ENCODE results near the gene MTMR10.

The MTMR10 gene

DNA sequence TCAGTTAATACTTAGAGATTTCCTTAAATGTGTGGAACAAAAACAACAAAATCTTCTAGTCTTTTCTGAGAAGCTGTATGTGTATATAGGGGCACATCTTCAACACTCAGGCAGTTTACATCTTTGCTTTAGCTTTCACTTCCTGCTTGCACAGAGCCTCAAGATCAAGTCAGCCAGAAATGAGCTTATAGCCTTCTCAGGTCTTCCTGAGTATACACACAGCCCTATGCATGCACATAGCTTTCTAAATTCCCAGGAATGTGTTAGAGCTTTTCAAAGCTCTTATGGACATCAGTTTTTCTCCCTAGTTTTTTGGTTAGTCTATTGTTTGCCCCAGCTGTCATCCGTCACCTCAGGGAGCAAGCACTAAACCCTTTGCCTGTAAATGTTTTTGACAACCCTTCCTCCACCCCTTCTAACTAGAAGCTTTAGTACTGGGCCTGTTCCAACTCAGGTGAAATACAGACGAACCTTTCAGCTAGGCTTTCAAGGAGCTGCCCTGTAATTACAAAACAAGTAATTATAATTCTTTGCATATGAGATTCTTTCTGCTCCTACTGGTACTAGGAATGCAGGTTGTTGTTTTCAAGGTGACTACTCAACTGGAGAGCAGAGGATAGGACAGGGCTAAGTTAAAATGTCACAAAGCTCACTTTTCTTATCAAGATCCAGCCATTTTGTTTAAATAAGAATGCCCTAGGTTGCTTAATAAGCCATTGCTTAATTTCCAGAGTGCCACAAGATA lies 22.6 kb upstream of the MTMR10 start:
- no peak for DNase-seq

DNA sequence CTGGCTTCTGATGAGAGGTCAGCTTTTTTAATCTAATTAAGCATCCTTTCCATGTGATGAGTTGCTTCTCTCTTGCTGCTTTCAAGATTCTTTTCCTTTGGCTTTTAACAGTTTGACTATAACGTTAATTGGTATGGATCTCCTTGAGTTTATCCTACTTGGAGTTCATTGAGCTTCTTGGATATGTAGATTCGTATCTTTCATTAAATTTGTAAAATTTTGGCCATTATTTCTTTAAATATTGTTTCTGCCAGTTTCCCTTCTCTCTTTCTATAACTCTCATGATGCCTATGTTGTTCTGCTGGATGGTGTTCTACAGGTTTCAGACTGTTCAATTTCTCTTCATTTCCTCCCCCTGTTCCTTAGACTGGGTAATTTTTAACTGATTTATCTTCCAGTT lies 21.0 kb upstream of the MTMR10 start:
- DNase-seq = no peak

DNA sequence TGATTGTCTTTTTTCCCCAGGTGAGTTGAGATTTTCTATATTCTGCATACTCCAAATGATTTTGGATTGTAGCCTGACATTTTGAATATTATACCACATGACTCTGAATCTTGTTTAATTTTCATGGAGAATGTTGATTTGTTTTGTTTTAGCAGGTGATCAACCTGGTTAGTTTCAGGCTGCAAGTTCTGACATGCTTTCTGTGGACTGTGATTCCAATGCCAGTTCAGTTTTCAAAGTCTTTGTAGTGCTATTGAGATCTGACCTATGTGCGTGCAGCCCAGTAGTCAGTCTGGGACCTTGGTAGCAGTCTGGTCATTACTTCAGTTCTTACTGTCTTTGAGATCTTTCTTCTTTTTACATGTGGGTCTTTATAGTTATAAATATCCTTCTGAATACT lies 18.6 kb upstream of the MTMR10 start:
- no peak for DNase-seq

DNA sequence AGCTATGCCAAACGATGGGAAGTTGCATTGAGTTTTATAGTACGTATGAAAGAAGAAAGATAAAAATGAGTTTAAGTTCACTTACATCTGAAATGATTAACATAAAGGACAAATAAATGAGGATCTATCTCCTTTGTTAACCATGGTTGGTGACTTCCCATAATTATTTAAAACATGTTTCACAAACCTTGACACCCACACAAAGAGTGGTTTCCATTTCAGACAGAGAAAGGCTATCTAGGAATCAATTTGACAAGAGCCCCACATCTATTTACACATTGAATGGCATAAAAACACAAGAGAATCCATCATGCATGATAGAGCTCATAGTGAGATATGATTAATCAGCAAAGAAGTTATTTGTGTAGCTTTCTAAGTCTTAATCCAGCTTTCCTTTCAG lies 14.2 kb upstream of the MTMR10 start:
- DNase-seq = no peak

DNA sequence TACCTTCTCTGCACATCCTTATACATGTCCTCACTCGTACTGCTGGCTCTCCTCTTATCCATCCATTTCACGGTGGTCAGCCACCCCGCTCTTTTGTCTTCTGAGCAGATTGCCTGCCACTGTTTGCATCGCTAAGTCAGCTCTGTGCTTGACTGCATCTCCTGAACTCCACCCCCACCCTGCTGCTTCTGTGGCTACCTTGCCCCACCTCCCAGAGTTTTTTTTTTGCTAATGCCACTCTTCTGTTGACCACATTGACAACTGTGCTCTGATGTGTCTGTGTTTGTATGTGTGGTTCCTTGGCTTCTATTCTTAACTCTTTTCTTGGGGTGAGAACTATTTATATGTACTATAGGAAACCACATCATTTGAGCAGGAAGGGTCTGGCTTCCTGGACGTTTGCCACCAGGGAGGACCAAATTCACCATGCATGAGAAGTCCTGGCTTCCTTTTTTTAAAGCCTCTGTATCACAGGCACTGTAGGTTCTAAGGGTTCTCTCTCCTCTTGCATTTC lies 12.8 kb upstream of the MTMR10 start:
- no peak for DNase-seq

DNA sequence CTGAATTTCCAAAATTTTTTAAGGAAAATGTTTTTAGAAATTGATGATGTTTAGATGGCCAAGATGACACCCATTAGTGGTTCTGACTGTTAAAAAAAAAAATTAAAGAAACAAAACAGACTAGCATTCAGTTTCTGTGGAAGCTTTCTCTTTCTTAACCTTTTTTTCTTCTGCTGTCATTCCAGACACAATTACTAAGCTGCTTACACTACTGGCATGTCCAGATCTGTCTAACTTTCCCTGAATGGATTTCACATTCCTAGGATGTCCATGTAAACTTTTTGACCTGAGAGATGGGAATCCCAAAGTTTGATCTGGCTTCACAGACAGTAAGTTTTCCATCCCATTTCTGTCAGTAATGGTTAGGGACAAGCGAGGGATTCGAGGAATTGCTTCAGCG lies 10.3 kb upstream of the MTMR10 start:
- DNase-seq = no peak

DNA sequence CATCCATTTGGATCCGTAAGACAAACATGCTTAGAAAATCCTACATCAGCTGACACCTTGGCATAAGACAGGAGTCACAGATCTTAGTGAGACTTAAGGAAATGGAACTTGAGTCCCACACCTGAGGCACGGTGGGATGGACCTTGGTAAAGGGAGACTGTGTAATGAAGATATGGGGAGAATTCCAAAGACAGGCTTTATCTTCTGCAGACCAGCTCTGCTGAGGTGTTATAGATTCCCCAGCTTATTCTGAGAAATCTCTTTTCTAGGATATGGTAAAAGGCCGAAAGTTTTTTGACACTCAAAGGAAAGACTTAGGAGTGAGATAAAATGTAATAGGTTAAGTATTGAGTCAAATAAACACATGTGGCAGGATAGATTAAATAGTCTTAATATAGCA lies 8.3 kb upstream of the MTMR10 start:
- DNase-seq = no peak

DNA sequence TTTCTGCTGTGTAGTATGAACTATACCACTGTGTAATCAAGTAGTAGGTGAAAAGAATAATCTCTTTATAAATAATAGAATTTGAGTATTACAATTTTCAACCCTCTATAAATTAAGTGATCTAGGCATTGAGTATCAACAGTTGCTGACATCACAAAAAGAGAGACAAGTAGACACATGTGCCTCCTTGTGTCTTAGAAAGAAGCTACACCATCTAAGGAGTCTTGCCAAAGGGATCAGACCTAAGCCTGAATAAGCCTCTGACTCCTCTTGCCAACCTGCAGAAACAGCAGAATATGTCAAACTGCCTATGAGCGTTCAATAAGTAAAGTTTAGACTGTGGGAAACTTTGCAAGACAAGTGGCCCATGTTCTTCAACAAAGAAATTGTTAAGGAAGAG lies 5.8 kb upstream of the MTMR10 start:
- no peak for DNase-seq

DNA sequence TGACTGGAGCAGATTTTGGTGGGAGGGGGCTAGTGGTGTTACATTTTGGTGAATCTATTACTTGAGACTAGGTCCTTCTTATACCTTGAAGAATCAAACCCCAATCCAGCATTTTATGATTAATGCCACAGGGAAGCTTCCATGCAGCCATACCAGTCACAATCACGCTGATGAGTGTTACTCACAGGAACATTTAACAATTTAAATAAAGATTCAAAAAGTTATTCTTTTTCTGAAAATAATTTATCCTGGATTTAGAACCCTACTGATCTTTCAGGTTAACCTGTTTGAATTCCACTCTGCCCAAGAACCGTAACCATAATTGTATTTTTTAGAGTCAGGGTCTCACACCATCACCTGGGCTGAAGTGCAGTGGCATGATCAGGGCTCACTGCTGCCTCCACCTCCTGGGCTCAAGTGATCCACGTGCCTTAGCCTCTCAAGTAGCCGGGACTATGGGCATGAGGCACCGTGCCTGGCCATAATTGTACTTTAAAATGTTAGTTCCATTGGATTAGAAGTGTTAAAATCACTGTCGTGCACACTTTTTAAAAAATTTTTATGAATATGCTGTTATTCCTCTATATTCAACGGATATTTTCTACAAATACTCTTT lies 929 bp upstream of the MTMR10 start:
- no peak for DNase-seq

DNA sequence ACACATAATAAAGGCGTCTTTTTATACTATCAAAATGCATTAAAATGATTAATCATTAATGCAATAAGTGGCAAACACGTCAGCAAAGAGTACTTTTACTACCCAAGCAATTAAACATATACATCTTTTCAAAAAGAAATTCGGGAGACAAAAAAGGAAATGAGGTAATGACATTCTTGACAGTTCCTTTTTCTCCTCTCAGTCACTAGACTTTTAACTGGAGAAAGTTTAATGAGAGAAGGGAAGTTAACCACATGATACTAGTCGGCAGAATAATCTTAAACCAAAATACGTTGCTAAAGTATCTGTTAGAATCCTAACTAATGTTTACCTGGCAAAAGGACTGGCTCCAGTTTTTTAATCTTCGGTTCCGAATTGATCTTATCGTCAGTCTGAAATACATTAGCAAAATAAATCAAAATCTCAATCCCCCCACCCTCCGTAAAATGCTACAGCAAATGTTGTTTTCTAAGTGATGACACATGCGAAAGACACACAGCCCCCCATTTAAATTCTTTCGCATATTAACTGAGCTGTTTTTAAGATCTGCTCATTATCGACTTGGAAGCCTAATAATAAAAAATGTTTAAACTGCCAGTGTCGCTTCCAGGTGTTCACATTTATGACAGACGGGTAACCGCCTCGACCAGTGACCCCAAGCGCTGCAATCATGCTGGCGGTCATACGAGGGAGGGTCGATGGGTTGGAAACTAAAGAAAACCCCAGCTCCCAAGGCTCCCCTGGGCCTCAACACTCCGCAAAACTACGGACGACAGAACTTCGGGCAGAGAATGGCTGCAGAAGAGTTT lies 778 bp downstream of the MTMR10 start:
- no peak for DNase-seq

DNA sequence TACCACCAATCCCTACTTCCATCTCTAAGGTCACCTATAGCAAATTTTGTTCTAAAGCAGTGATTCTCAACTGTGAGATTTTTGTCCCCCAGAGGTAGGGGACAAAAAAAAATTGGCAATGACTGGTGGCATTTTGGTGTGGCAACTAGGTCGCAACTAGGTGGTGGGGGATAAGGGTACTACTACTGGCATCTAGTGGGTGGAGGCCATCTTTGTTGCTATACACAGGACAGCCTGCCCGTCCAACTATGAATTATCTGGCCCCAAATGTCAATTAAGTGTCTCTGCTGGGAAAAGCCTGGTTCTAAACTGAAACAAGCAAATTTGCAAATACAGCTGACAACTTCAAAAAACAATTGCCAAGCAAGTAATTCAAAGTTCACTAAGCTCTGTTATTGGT lies 1.4 kb downstream of the MTMR10 start:
- no peak for DNase-seq

DNA sequence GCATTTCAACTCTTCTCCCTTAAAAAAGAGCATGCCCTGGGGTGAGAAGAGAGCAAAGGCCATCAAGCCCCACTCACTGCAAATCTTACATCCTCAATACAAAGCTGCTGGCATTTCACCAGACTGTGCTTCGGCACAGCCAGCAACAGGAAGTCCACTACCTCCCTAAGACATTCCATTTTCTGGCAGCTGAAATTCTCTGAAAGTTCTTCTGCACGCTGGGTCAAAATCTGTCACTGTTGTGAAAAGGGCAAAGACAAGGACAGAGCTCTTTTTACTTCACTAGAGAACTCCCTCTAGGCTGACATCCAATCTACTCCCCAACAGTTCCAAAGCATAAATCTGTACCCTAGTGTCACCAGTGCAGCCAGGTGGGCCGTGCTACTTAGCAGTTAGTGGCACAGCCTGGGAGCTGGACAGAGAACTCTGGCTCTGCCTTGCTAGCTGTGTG lies 6.3 kb downstream of the MTMR10 start:
- no peak for DNase-seq

DNA sequence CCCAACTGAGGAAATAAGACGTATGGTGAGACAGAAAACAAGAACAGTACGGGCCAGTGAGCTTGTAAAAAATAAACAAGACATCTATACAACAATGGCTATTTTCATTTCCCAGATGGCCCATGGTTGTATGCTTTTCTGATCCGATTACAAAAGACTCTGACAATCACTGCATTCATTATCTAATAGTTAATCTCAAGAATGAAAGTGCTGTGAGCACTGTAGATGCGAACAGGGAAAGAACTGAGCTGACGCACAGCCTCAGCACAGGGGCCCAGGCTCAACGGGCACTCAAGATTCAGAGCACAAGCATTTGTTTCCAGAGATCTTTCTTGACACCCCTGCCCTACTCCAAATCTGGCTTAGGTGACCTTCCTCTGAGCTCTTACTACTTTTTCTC lies 6.9 kb downstream of the MTMR10 start:
- DNase-seq = no peak

DNA sequence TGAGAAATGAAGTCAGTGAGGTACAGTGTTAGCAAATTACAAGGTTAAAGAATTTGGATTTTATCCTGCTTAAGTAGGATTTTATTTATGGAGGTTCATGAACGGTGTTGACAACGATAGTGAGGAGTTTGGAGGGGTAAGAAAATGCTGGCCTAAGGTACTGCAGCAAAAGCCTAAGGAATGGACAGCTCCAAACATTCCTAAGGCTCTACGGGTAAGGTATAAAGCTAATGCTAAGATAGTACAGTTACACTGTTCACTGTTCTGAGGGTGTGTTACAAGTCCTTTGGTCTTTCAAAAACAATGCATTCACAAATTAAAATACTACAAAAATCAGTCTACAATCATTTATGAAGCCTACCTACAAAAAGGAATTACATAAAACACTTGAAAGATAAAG lies 7.3 kb downstream of the MTMR10 start:
- DNase-seq = no peak

DNA sequence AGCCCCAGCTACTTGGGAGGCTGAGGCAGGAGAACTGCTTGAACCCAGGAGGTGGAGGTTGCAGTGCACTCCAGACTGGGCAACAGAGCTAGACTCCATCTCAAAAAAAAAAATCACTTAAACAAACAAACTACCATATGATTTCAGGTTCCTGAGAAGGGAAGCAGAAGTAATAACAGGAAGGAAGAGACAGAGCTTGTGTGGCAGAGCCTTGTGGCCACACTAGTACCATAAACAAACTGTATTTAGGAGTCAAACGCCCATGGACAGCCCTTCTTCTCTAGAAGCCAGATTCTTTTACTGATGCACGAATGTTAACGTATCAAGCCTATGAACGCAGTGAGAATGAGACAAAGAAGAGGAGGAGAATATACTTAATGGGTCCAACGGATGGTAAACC lies 12.0 kb downstream of the MTMR10 start:
- DNase-seq = no peak

DNA sequence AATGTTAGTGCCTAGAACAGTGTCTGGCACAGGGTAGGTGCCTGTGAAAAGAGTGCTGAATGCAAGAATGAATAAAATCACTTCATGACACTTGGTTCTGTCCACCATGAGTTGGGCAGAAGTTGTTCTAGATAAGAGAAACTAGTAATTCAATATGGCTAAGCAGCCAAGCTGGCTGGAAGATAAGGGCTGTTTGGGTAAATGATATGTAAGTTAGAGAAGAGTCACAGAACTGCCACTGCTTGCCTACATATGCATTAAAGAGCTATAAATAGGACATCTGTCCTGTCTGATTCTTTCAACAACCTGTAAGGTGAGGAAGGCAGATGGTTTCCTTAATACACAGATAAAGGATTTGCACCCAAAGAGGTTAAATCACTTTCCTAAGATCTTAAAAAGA lies 13.1 kb downstream of the MTMR10 start:
- no peak for DNase-seq

DNA sequence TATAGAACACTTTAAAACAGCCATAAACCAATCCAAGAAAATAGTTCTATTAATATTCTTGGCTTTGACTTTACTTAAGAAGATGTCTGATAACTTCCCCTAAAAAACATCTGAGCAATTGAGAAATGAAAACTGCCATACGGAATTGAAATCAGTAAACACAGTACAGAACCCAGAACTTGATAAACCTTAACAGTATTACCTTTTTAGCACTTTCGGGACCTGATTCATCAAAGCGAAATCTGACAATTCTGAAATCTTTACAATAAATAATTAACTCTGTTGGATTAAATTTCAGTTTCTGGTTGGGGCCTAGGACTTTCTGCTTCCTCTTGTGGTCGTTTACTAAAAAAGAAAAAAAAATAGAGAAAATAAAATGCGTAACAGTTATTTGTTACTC lies 17.3 kb downstream of the MTMR10 start:
- DNase-seq = no peak

DNA sequence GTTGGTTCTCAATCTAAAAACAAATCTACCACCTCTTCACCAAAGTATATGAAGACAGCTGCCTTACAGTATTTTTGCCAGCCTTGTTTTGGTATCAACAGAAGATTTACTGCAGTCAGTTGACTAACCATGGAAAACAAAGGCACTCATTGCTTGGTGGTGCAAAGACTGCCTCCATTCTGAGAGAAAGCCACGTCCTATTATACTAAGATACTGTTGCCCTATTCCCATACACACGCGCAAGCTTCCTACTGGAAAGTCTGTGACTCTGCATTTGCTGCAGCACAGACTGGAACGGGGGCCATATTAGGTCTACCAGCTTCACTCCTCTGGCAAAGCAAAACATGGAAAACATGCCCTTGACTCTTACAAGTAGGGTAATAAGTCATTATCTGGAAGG lies 18.0 kb downstream of the MTMR10 start:
- DNase-seq = no peak

DNA sequence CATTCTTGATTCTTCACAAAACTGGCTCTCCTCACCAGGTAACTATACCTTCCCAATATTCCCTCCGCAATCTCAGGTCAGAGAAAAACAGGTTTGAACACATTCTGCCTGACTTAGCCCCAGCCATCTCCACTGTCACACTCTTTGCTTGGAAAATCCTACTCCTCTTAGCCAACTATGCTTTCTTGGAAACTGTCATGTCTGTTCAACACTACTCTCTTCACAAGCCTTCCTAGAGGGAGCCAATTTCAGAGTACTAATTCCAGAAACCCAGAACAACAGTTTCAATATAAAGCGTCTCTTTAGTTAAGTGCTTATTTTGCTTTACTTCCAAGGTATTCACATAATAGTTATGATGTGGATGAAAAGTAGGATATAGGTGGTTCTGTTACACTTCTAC lies 21.7 kb downstream of the MTMR10 start:
- DNase-seq = no peak

DNA sequence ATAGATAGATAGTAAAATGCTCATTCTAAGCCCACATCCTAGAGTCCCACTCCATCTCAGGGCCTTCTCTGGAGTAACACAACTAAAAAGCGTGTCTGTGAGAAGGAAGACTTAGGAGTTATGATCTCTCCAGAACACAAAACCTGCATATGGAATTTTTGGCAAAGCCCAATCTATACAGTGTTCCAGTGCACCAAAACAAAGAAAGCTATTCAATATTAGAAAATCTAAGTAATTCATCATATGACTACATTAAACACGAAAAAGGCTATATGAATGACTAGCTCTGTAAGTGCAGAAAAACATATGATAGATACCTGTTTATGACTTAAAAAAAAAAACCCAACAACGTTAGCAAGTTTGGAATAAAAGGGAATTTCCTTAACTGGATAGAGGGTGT lies 27.7 kb downstream of the MTMR10 start:
- no peak for DNase-seq

DNA sequence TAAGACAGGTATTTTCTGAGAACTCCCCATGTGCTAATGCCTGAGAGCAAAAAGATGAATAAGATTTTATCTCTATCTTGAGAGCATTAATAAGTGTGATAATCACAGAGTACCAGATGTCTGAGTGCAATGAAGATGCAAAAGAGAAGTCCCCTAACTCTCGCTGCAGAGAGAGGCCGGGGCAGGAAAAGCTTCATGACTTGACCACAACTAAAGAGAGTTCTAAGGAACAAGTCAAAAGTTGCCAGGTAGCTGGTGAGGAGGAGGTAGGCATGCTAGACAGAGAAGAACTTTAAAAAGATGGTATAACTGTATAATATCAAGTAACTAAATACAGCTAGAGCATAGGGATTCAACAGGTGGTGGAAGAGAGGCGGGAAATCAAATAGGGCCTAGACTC lies 28.8 kb downstream of the MTMR10 start:
- no peak for DNase-seq

DNA sequence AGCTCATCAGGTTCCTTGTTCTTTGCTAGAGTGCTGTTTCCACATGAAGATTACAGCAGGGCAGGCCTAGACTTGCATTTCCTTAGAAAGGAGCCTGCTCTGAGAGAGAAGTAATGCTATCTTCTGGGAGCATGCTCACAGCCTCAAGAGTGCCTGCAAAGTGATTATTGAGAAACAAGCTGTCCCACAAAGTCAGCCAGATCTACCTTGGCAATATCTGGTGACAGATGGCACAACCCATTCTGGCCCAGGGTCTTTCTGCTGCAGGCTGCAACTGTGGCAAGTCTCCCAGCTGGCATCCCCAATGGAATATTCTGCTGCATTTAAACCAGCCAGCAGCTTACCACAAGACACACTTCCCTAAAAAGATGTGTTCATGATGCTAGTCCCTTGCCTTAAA lies 29.3 kb downstream of the MTMR10 start:
- DNase-seq = no peak

DNA sequence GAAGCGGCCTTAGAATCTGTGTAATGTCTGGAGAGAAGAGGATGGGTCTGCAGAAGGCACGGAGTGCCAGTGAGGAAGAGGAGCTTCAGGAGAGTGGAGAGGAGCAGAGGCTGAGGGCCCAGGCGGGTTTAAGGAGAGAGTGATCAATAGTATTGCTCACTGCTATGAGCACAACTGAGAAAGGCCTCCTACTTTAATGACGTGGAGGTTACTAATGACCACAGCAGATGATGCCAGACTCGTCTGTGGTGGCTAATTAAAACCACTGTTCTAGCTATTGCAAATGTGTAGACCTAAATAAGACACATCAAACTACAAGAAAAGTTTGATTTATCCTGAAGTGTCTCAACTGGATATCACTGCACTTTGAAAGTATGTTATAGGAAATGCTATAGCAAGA lies 33.2 kb downstream of the MTMR10 start:
- no peak for DNase-seq

Measured in activated CD4-positive, alpha-beta T cell treated with anti-CD3 and anti-CD28 coated beads, Interleukin-2, amount 50 U/mL, for 48 hours (primary cell).